NCI-H345 (cell line): ENCODE data around the gene PPP1R7.

ENCODE experiments used
- DNase-seq: peaks from one replicate; lab custom pipeline; 2025; lab: John Stamatoyannopoulos, UW

Gene PPP1R7

GRCh38 chr2:241229563-241230401, 79.5 kb downstream of the PPP1R7 start:
- DNase-seq: no peak

GRCh38 chr2:241230435-241230834, 80.2 kb downstream of the PPP1R7 start:
- DNase-seq: no peak

GRCh38 chr2:241232736-241233575, 82.7 kb downstream of the PPP1R7 start:
- DNase-seq: no peak
